ENCODE results near the gene PROB1. TPM values are rescaled to one million over a fixed set of nuclear protein-coding genes. Genes with fewer than 3 reads are reported as not detected.
A peak's percentile ranks its signal among the peaks of the same experiment; 100 is the strongest.

The PROB1 gene
- total and polyA plus RNA-seq, 9 of the 15 experiments (the other 6 are each of a cell fraction or from before 2014, with no cell fraction given) = 0.01 to 1.8 (median 0.47) TPM

DNA sequence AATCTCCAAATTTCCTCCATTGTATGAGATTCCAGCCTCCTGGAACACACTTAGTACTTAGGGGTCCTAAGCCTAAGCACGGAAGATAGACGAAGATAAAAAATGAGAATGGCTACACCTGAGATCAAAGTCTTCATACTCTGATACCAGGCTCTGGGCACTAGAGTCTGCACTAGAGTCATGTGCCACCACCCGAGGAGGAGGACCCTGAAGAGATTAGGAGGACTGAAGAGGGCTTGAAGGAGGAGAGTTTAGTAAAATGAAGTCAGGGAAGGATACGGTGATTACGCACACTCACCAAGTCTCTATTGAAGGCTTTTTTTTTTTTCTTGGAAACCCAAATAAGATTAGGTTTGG is 9.6 kb upstream of the PROB1 start (continued):
- TF ChIP-seq, protein P1, sequence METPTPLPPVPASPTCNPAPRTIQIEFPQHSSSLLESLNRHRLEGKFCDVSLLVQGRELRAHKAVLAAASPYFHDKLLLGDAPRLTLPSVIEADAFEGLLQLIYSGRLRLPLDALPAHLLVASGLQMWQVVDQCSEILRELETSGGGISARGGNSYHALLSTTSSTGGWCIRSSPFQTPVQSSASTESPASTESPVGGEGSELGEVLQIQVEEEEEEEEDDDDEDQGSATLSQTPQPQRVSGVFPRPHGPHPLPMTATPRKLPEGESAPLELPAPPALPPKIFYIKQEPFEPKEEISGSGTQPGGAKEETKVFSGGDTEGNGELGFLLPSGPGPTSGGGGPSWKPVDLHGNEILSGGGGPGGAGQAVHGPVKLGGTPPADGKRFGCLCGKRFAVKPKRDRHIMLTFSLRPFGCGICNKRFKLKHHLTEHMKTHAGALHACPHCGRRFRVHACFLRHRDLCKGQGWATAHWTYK (CRISPR knock-in tag; IDR thresholded peaks at IDR 0.05) = peak; percentile 18; the same call in 1 of the 2 replicates
- TF ChIP-seq, protein P2, sequence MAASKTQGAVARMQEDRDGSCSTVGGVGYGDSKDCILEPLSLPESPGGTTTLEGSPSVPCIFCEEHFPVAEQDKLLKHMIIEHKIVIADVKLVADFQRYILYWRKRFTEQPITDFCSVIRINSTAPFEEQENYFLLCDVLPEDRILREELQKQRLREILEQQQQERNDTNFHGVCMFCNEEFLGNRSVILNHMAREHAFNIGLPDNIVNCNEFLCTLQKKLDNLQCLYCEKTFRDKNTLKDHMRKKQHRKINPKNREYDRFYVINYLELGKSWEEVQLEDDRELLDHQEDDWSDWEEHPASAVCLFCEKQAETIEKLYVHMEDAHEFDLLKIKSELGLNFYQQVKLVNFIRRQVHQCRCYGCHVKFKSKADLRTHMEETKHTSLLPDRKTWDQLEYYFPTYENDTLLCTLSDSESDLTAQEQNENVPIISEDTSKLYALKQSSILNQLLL (CRISPR knock-in tag; IDR thresholded peaks at IDR 0.05; ENCODE audit: borderline replicate concordance) = no peak
- TF ChIP-seq SMARCA5 (IDR thresholded peaks at IDR 0.05) (no peak), ZNF644 (tag; IDR thresholded peaks at IDR 0.05; ENCODE audit: low read depth) (0 out of 2 replicates have a peak, but pooled peaks have one; percentile 36), NFIC (IDR thresholded peaks at IDR 0.05) (0 out of 2 replicates have a peak, but pooled peaks have one; percentile 6), POLR2H (tag; IDR thresholded peaks at IDR 0.05; ENCODE audit: low read depth) (0 out of 2 replicates have a peak, but pooled peaks have one; percentile 20), MTA1 (IDR thresholded peaks at IDR 0.05; ENCODE audit: borderline replicate concordance) (no peak), GATA2 (CRISPR knock-in tag; IDR thresholded peaks at IDR 0.05) (peak; percentile 16; the same call in 1 of the 2 replicates), ZNF507 (tag; conservative IDR thresholded peaks at IDR 0.05) (no peak), LEF1 (IDR thresholded peaks at IDR 0.05) (peak; percentile 47; the same call in 1 of the 2 replicates), PHB2 (IDR thresholded peaks at IDR 0.05; ENCODE audit: low read depth) (0 out of 2 replicates have a peak, but pooled peaks have one; percentile 24), ARID2 (IDR thresholded peaks at IDR 0.05) (0 out of 2 replicates have a peak, but pooled peaks have one; percentile 8)
- TF ChIP-seq, protein P3, sequence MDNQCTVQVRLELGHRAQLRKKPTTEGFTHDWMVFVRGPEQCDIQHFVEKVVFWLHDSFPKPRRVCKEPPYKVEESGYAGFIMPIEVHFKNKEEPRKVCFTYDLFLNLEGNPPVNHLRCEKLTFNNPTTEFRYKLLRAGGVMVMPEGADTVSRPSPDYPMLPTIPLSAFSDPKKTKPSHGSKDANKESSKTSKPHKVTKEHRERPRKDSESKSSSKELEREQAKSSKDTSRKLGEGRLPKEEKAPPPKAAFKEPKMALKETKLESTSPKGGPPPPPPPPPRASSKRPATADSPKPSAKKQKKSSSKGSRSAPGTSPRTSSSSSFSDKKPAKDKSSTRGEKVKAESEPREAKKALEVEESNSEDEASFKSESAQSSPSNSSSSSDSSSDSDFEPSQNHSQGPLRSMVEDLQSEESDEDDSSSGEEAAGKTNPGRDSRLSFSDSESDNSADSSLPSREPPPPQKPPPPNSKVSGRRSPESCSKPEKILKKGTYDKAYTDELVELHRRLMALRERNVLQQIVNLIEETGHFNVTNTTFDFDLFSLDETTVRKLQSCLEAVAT (IDR thresholded peaks at IDR 0.05) = 0 out of 4 replicates have a peak, but pooled peaks have one; percentile 15 to 29
